MM.1S (cell line): ENCODE measurements around the gene SLC45A2.

Experiments
- DNase-seq: peaks from one replicate; pipeline ENCODE4 v3.0.0-alpha.2; 2015
- H2AFZ ChIP-seq: fragments of 300-600 bp; sonication (generic); 2 replicates; pipeline ENCODE4 v1.6.0; 2016; ENCODE audit warnings: antibody characterized with exemption, low read length
- H3F3A ChIP-seq: fragments of 300-600 bp; sonication (generic); 2 replicates; pipeline ENCODE4 v1.6.1; 2016; ENCODE audit warnings: mild to moderate bottlenecking, antibody characterized with exemption, low read length, moderate library complexity, mixed read lengths; ENCODE audit not compliant: insufficient read depth
- H3K27ac ChIP-seq: fragments of 300-600 bp; sonication (generic); 2 replicates; pipeline ENCODE4 v1.5.1; 2016; ENCODE audit warnings: mild to moderate bottlenecking, low read length
- H3K27me3 ChIP-seq: fragments of 300-600 bp; sonication (generic); replicated peaks from 2 replicates; pipeline ENCODE4 v1.6.0; 2016; ENCODE audit warnings: low read length; ENCODE audit not compliant: insufficient read depth
- H3K36me3 ChIP-seq: fragments of 300-600 bp; sonication (generic); replicated peaks from 2 replicates; pipeline ENCODE4 v1.6.1; 2016; ENCODE audit warnings: mild to moderate bottlenecking, low read length, mixed read lengths; ENCODE audit not compliant: insufficient read depth
- H3K4me1 ChIP-seq: fragments of 300-600 bp; sonication (generic); 2 replicates; pipeline ENCODE4 v1.6.1; 2016; ENCODE audit warnings: low read length, mixed read lengths
- H3K4me2 ChIP-seq: fragments of 300-600 bp; sonication (generic); 2 replicates; pipeline ENCODE4 v1.6.0; 2016; ENCODE audit warnings: low read depth, low read length
- H3K4me3 ChIP-seq: fragments of 300-600 bp; sonication (generic); 2 replicates; pipeline ENCODE4 v1.5.1; 2016; ENCODE audit warnings: low read length, mixed read lengths
- H3K79me2 ChIP-seq: fragments of 300-600 bp; sonication (generic); 2 replicates; pipeline ENCODE4 v1.6.1; 2016; ENCODE audit warnings: mixed run types, low read length, mixed read lengths
- H3K9ac ChIP-seq: fragments of 300-600 bp; sonication (generic); 2 replicates; pipeline ENCODE4 v1.6.1; 2016; ENCODE audit warnings: low read length, mixed read lengths
- H3K9me2 ChIP-seq: fragments of 300-600 bp; sonication (generic); replicated peaks from 2 replicates; pipeline ENCODE4 v1.6.1; 2016; ENCODE audit warnings: mild to moderate bottlenecking, low read length, mixed read lengths; ENCODE audit not compliant: insufficient read depth
- H3K9me3 ChIP-seq: fragments of 300-600 bp; sonication (generic); replicated peaks from 2 replicates; pipeline ENCODE4 v1.6.1; 2016; ENCODE audit warnings: mild to moderate bottlenecking, low read length, mixed read lengths; ENCODE audit not compliant: insufficient read depth
- H4K20me1 ChIP-seq: fragments of 300-600 bp; sonication (generic); 2 replicates; pipeline ENCODE4 v1.6.1; 2016; ENCODE audit warnings: mild to moderate bottlenecking, low read length, moderate library complexity, mixed read lengths; ENCODE audit not compliant: insufficient read depth
- CTCF ChIP-seq: fragments of 300-600 bp; sonication (generic); IDR thresholded peaks from 2 replicates; pipeline ENCODE4 v1.5.1; 2016; ENCODE audit warnings: antibody characterized with exemption, low read length, mixed read lengths
- EZH2 ChIP-seq: fragments of 300-600 bp; sonication (generic); optimal IDR thresholded peaks from 2 replicates; pipeline ENCODE3; 2017; ENCODE audit warnings: low read depth, mild to moderate bottlenecking, antibody characterized with exemption, low read length, mixed read lengths
- EZH2phosphoT487 ChIP-seq: fragments of 300-600 bp; sonication (generic); IDR thresholded peaks from 2 replicates; pipeline ENCODE4 v1.6.1; 2018; ENCODE audit warnings: antibody characterized with exemption, low read length

The SLC45A2 gene

DNA sequence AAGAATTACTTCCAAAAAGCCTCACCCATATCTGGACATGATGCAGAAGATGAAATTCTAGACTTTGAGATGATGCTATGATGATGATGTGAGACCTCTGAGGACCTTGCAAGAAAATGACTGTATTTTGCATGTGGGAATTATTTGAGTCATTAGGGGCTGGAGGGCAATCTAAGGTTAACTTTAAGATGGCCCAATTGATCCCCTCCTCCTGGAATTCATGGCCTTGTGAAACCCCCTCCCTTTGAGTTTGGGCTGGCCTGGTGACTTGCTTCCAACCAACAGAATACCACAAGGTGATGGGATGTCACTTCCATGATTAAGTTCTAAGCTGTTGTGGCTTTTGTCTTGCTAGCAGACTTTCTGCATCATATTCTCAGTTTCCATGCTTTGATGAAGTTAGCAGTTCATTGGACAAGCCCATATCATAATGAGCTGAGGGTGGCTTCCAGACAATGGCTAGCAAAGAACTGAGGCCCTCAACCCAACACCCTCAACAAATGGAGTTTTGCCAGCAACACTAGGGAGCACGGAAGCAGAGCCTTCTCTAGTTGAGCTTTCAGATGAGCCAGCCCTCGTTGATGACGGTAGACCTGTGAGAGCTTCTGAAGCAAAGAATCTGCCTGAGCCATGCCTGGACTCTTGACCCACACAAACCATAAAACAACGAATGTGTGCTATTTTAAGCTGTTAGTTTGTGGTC lies 30.8 kb upstream of the SLC45A2 start:
- Histone ChIP-seq H3K27me3 (no peaks in the 10 kb centered on the region), H3K79me2 (no peaks in the 10 kb centered on the region), H3K4me3 (no peak overlapping the region), H3F3A (no peaks in the 10 kb centered on the region), H3K9ac (no peak overlapping the region), H4K20me1 (no peaks in the 10 kb centered on the region), H2AFZ (no peak overlapping the region), H3K9me2 (no peaks in the 10 kb centered on the region), H3K4me1 (no peaks in the 10 kb centered on the region), H3K27ac (no peak overlapping the region), H3K4me2 (no peak overlapping the region), H3K36me3 (no peaks in the 10 kb centered on the region), H3K9me3 (no peaks in the 10 kb centered on the region)
- TF ChIP-seq EZH2phosphoT487 (no peak), EZH2 (no peak), CTCF (no peak)
- DNase-seq, result no peak

- H3K9me2 ChIP-seq, result no peaks in the 10 kb centered on the region
- no peak overlapping the region for H3K4me3 ChIP-seq
- no peaks in the 10 kb centered on the region for H3K36me3 ChIP-seq
- no peaks in the 10 kb centered on the region for H3K27me3 ChIP-seq
- H3K79me2 ChIP-seq, result no peaks in the 10 kb centered on the region
- no peak overlapping the region for H3K27ac ChIP-seq
- no peaks in the 10 kb centered on the region for H3K9me3 ChIP-seq
- TF ChIP-seq EZH2phosphoT487 (no peak), CTCF (no peak), EZH2 (no peak)
- no peak overlapping the region for H2AFZ ChIP-seq
- H3K9ac ChIP-seq, result no peak overlapping the region
- H4K20me1 ChIP-seq, result no peaks in the 10 kb centered on the region
- DNase-seq, result no peak
- peaks cover under 1% of the 10 kb centered on the region for H3K4me1 ChIP-seq
- no peaks in the 10 kb centered on the region for H3F3A ChIP-seq
- no peak overlapping the region for H3K4me2 ChIP-seq
Measured at GRCh38 chr5:34014626-34015025, 30.1 kb upstream of the SLC45A2 start.

DNA sequence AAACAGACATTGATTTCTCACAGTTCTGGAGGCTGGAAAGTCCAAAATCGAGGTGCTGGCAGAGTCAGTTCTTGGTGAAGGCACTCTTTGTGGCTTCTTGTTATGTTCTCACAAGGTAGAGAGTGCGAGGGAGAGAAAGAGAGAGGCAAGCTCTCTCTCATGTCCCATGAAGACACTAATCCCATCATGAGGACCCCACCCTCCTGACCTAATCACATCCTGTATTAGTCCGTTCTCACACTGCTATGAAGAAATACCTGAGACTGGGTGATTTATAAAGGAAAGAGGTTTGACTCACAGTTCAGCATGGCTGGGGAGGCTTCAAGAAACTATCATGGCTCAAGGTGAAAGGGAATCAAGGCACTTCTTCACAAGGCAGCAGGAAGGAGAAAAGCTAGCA lies 29.1 kb upstream of the SLC45A2 start:
- H3F3A ChIP-seq, result peaks cover 2% of the 10 kb centered on the region
- TF ChIP-seq EZH2phosphoT487 (no peak), EZH2 (no peak), CTCF (no peak)
- H3K4me3 ChIP-seq, result no peak overlapping the region
- H3K4me1 ChIP-seq, result peaks cover 8% of the 10 kb centered on the region
- no peak overlapping the region for H3K9ac ChIP-seq
- H3K27me3 ChIP-seq, result no peaks in the 10 kb centered on the region
- no peaks in the 10 kb centered on the region for H3K79me2 ChIP-seq
- no peak overlapping the region for H3K4me2 ChIP-seq
- no peak overlapping the region for H2AFZ ChIP-seq
- no peak for DNase-seq
- no peak overlapping the region for H3K27ac ChIP-seq
- no peaks in the 10 kb centered on the region for H4K20me1 ChIP-seq
- H3K9me2 ChIP-seq, result no peaks in the 10 kb centered on the region
- no peaks in the 10 kb centered on the region for H3K36me3 ChIP-seq
- H3K9me3 ChIP-seq, result no peaks in the 10 kb centered on the region
